Neuronal stem cell (in vitro differentiated cells): ENCODE measurements around the gene TUBA4A. TPM values are rescaled to one million over a fixed set of nuclear protein-coding genes. Genes with fewer than 3 reads are reported as not detected.

ENCODE experiments used
- DNase-seq: peaks from one replicate; pipeline ENCODE4 v3.0.0-alpha.2; 2013; ENCODE audit warnings: low spot score
- H2AFZ ChIP-seq: one replicate; pipeline ENCODE4 v1.6.1; 2013; ENCODE audit warnings: mild to moderate bottlenecking, low read length, inconsistent platforms
- H2AK5ac ChIP-seq: 2 replicates; pipeline ENCODE4 v1.6.1; 2013; ENCODE audit warnings: low read depth, mild to moderate bottlenecking, inconsistent platforms, low read length, moderate library complexity, mixed read lengths
- H2BK120ac ChIP-seq: 2 replicates; pipeline ENCODE4 v1.6.1; 2013; ENCODE audit warnings: low read depth, mild to moderate bottlenecking, inconsistent platforms, low read length, moderate library complexity, mixed read lengths
- H2BK12ac ChIP-seq: one replicate; pipeline ENCODE4 v1.6.1; 2013; ENCODE audit warnings: low read length, inconsistent platforms
- H2BK15ac ChIP-seq: 2 replicates; pipeline ENCODE4 v1.6.1; 2013; ENCODE audit warnings: mild to moderate bottlenecking, low read length, inconsistent platforms, mixed read lengths
- H2BK5ac ChIP-seq: one replicate; pipeline ENCODE4 v1.6.1; 2013; ENCODE audit warnings: inconsistent platforms, mild to moderate bottlenecking, low read length, moderate library complexity
- H3K14ac ChIP-seq: one replicate; pipeline ENCODE4 v1.6.1; 2013; ENCODE audit warnings: low read length, inconsistent platforms
- H3K18ac ChIP-seq: 2 replicates; pipeline ENCODE4 v1.6.1; 2013; ENCODE audit warnings: low read length, inconsistent platforms
- H3K23ac ChIP-seq: 2 replicates; pipeline ENCODE4 v1.6.1; 2013; ENCODE audit warnings: low read depth, mild to moderate bottlenecking, mixed read lengths, low read length, inconsistent platforms; ENCODE audit not compliant: poor library complexity
- H3K27ac ChIP-seq: replicated peaks from 3 replicates; pipeline ENCODE4 v1.5.1; 2013; ENCODE audit warnings: low read length, inconsistent platforms
- H3K27me3 ChIP-seq, 3 experiments: 2 replicates each; pipeline ENCODE4 v1.6.1; 2013; ENCODE audit warnings: low read length in 3 of 3, mild to moderate bottlenecking in 2 of 3, inconsistent platforms in 1 of 3, low read depth in 1 of 3, mixed read lengths in 1 of 3, moderate library complexity in 1 of 3; ENCODE audit not compliant: control insufficient read depth in 3 of 3, insufficient read depth in 3 of 3
- H3K36me3 ChIP-seq, 2 donors: replicated peaks in 1 of 2; 2 replicates each; pipeline ENCODE4 v1.6.1; 2013; ENCODE audit warnings: low read length in 2 of 2; ENCODE audit not compliant: control insufficient read depth in 2 of 2, insufficient read depth in 2 of 2
- H3K4ac ChIP-seq: 2 replicates; pipeline ENCODE4 v1.6.1; 2013; ENCODE audit warnings: inconsistent platforms, mild to moderate bottlenecking, low read length, moderate library complexity
- H3K4me1 ChIP-seq, 2 donors: 1 replicate in 1 of 2; 2 replicates in 1 of 2; pipeline ENCODE4 v1.6.1; 2013; ENCODE audit warnings: low read length in 2 of 2, low read depth in 1 of 2; ENCODE audit not compliant: control insufficient read depth in 2 of 2, insufficient read depth in 1 of 2
- H3K4me2 ChIP-seq: one replicate; pipeline ENCODE4 v1.6.1; 2013; ENCODE audit warnings: mild to moderate bottlenecking, low read length, inconsistent platforms; ENCODE audit not compliant: insufficient read depth, poor library complexity, severe bottlenecking
- H3K4me3 ChIP-seq, 2 donors: 2 replicates each; pipeline ENCODE4 v1.5.1; 2013; ENCODE audit warnings: low read length in 2 of 2, mild to moderate bottlenecking in 2 of 2, inconsistent platforms in 1 of 2, moderate library complexity in 1 of 2
- H3K79me1 ChIP-seq: one replicate; pipeline ENCODE4 v1.6.1; 2013; ENCODE audit warnings: low read depth, mild to moderate bottlenecking, inconsistent platforms, low read length, moderate library complexity
- H3K9ac ChIP-seq: one replicate; pipeline ENCODE4 v1.6.1; 2013; ENCODE audit warnings: mild to moderate bottlenecking, low read depth, low read length, inconsistent platforms; ENCODE audit not compliant: poor library complexity
- H3K9me3 ChIP-seq, 2 donors: replicated peaks in 1 of 2; 2 replicates each; pipeline versions ENCODE3 to v1.6.1; 2013; ENCODE audit warnings: low read length in 2 of 2, mild to moderate bottlenecking in 2 of 2, inconsistent platforms in 1 of 2, low read depth in 1 of 2, mixed read lengths in 1 of 2, moderate library complexity in 1 of 2; ENCODE audit not compliant: control insufficient read depth in 2 of 2, insufficient read depth in 1 of 2
- H4K8ac ChIP-seq: one replicate; pipeline ENCODE4 v1.6.1; 2013; ENCODE audit warnings: low read depth, mild to moderate bottlenecking, inconsistent platforms, low read length, moderate library complexity
- H4K91ac ChIP-seq: one replicate; pipeline ENCODE4 v1.6.1; 2013; ENCODE audit warnings: low read length, low read depth, mild to moderate bottlenecking, inconsistent platforms; ENCODE audit not compliant: poor library complexity
- WGBS, 2 donors: extraction: QIAGEN DNeasy Blood & Tissue Kit; methylation state at CpG; one replicate each; pipeline ENCODE4 v1.1.7; 2013; ENCODE audit warnings: missing lambda C conversion rate in 2 of 2, mixed read lengths in 1 of 2; ENCODE audit not compliant: insufficient read length in 2 of 2, insufficient replicate concordance in 1 of 2; ENCODE audit errors: extremely low coverage in 2 of 2; 5-methylcytosine and 5-hydroxymethylcytosine counted together
- polyA plus RNA-seq, 2 experiments: library from polyadenylated mRNA; stranded (reverse); fragments of 200-250 nt; gene quantifications; one replicate each; pipeline ENCODE4 v1.2.3, GENCODE V29; 2013

Gene TUBA4A
- 0.42 TPM for polyA plus RNA-seq (2013, experiment 1 of 2)
- polyA plus RNA-seq (2013, experiment 2 of 2), result 0.78 TPM

DNA sequence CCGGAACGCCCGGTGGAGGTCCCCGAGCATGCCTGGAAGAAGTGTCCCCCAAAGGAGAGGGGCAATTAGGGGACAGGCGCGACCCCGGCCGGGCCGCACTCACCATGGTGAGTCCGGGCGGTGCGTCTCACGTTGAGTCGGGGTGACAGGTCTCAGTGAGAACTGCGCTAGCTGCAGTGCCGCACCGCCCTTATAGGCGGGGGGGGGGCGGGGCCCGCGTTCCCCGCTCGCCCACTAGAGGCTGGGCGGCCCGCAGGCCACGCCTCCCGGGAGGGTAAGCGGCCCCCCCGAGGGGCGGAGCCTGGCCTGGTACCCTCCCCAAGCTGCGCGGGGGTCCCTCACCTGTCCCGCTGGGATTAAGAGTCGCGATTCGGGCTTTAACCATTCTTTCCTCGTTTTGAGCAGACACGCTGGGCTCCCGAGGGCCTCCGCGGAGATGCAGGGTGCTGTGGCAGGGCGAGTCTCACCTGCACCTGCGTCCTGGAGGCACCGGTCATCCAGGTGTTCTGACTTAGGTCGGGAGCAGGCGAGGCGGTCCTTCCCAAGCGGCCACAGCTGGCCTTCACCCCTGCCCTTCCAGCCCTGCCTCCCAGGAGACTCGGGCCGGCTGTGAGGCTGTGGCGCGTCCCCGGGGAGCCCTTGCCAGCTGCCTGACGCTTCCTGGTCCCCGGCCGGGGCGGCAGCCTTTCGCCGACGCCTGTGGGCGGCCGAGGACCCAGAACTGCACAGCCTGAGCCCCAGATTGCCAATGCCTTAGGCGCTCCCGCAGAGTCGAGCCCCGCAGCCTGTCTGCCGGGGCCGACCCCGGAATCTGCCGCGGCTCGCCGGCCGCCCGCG lies at the start of gene TUBA4A:
Gene TUBA4A, minus strand, starts transcription at position 166 of the 837 bp plus-strand sequence. Its CDS starts 60 bp downstream, at position 106.
- no peak within 1 kb of the TSS for H3K27ac ChIP-seq
- H3K9ac ChIP-seq, result peak within 1 kb of the TSS; percentile 60
- peaks cover 28 to 63% (median 55%) of the 10 kb centered on the region in 3 experiments for H3K27me3 ChIP-seq
- H4K91ac ChIP-seq, result no peak within 1 kb of the TSS
- no CpG with 5 or more reads among the region's 76 CpGs for WGBS, 2 donors
- peak within 1 kb of the TSS; percentile 80 for H3K4me2 ChIP-seq
- peaks cover 2% of the 10 kb centered on the region for H3K79me1 ChIP-seq
- peak within 1 kb of the TSS; percentile 81 for H2BK15ac ChIP-seq
- H2AFZ ChIP-seq, result peak within 1 kb of the TSS; percentile 83
- H3K14ac ChIP-seq, result peak within 1 kb of the TSS; percentile 89
- H3K23ac ChIP-seq, result peak within 1 kb of the TSS; percentile 80
- H2BK5ac ChIP-seq, result no peak within 1 kb of the TSS
- no peak within 1 kb of the TSS for H3K4ac ChIP-seq
- H4K8ac ChIP-seq, result no peak within 1 kb of the TSS
- peak; percentile 39 for DNase-seq
- H3K36me3 ChIP-seq, result no peaks in the 10 kb centered on the region
- no peak within 1 kb of the TSS for H2BK120ac ChIP-seq
- H2BK12ac ChIP-seq, result peak within 1 kb of the TSS; percentile 73
- peak within 1 kb of the TSS; percentile 76 for H3K18ac ChIP-seq
- peaks cover 12 to 18% of the 10 kb centered on the region in 2 donors for H3K4me1 ChIP-seq
- peak within 1 kb of the TSS; percentile 26 to 73 for H3K4me3 ChIP-seq
- H2AK5ac ChIP-seq, result peak within 1 kb of the TSS; percentile 88
- H3K9me3 ChIP-seq, result peaks cover 0 to 2% of the 10 kb centered on the region in 2 donors

DNA sequence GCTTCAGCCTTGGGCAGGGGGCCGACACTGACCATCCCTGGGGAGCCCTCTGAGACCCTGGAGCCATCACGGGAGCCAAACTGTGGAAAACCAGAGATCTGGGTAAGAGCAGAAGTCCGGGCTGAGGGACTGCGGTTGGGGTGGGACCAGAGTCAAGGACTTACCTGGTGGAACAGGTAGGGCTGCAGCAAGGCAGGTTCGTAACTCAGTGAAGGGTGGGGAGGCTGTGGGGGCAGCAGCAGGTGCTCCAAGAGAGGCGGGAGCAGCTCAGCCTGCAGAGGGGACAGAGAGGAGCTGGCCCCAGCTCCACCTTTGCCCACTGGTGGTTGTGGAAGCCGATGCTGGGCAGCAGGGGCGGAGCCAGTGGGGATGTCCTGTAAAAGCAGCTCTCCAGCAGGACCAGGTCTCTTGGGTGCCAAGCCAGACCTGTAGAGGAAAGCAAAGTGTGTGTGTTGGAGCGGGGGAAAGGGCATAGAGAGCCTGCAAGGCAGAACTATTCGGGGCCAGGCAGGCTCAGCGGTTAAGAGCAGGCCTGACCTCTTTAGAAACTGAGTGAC lies 48.8 kb upstream of the TUBA4A start:
- WGBS, 2 donors, result no CpG with 5 or more reads among the region's 11 CpGs
- H2BK5ac ChIP-seq, result no peak overlapping the region
- no peaks in the 10 kb centered on the region for H3K79me1 ChIP-seq
- no peak overlapping the region for H3K27ac ChIP-seq
- H3K9me3 ChIP-seq, result no peaks in the 10 kb centered on the region
- no peak overlapping the region for H2BK120ac ChIP-seq
- no peak overlapping the region for H2AFZ ChIP-seq
- no peak overlapping the region for H4K91ac ChIP-seq
- no peak overlapping the region for H2BK12ac ChIP-seq
- no peak overlapping the region for H4K8ac ChIP-seq
- H3K9ac ChIP-seq, result peak overlapping the region; percentile 26
- H3K4ac ChIP-seq, result no peak overlapping the region
- H3K36me3 ChIP-seq, result no peaks in the 10 kb centered on the region
- H3K27me3 ChIP-seq, result peaks cover 0 to 43% (median 4%) of the 10 kb centered on the region in 3 experiments
- H3K18ac ChIP-seq, result peak overlapping the region; percentile 73
- H2AK5ac ChIP-seq, result no peak overlapping the region
- H3K4me1 ChIP-seq, result peaks cover 24 to 26% of the 10 kb centered on the region in 2 donors
- no peak for DNase-seq
- H3K14ac ChIP-seq, result no peak overlapping the region
- no peak overlapping the region for H2BK15ac ChIP-seq
- no peak overlapping the region for H3K23ac ChIP-seq
- H3K4me2 ChIP-seq, result no peak overlapping the region
- no peak overlapping the region for H3K4me3 ChIP-seq

DNA sequence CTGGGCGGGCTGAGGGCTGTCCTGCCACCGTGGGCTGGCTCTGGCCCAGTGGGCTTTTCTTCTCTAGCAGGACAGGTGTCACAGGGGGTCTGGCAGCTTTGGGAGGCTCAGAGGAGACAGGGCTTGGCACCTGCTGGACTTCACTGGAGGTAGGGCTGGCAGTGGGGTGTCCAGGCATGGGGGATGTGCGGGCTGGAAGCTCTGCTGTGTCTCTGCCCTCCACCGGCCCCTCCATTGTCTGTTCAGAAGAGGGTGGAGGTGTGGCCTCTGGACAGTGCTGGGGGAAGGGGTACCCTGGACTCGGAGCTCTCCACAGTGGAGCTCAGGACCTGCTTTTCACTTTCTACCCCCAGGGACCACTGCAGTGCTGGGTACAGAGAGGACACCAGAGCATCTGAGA lies 46.3 kb upstream of the TUBA4A start:
- Histone ChIP-seq H3K4me3 (peak overlapping the region in 1 of 2 donors; percentile 25), H3K36me3 (no peaks in the 10 kb centered on the region), H3K9ac (peak overlapping the region; percentile 53), H2AFZ (peak overlapping the region; percentile 80), H3K18ac (peak overlapping the region; percentile 82), H3K23ac (no peak overlapping the region), H3K14ac (no peak overlapping the region), H2BK12ac (no peak overlapping the region), H3K4ac (no peak overlapping the region), H2BK120ac (peak overlapping the region; percentile 24), H3K9me3 (no peaks in the 10 kb centered on the region), H3K79me1 (no peaks in the 10 kb centered on the region), H3K27me3 (peaks cover 0 to 36% (median 0%) of the 10 kb centered on the region in 3 experiments), H4K8ac (no peak overlapping the region), H2BK5ac (no peak overlapping the region), H3K4me1 (peaks cover 24 to 28% of the 10 kb centered on the region in 2 donors), H2AK5ac (peak overlapping the region; percentile 58), H3K27ac (no peak overlapping the region), H2BK15ac (peak overlapping the region; percentile 95), H4K91ac (no peak overlapping the region), H3K4me2 (peak overlapping the region; percentile 24)
- WGBS, 2 donors, result no CpG with 5 or more reads among the region's 5 CpGs
- no peak for DNase-seq

DNA sequence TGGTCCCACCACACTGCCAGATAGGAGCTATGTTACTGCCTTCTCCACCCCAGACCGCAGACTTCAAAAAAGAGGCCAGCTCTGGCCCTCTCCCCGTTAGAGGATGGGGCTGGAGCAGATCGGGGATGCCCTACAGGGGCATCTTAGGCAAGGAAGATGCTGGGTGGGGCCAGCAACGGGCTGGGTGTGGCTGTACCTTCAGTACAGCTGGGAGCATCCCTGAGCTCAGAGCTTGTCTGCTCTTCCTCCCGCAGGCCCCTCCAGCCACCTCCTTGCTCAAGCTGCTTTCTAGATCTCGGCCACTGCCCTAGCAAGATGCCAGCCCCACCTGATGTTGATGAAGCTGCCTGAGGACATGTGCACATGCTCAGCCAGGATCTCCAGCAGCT lies 45.6 kb upstream of the TUBA4A start:
- peaks cover 24 to 28% of the 10 kb centered on the region in 2 donors for H3K4me1 ChIP-seq
- H3K36me3 ChIP-seq, result no peaks in the 10 kb centered on the region
- peak overlapping the region; percentile 58 for H2AK5ac ChIP-seq
- H3K79me1 ChIP-seq, result no peaks in the 10 kb centered on the region
- H3K14ac ChIP-seq, result no peak overlapping the region
- H2BK15ac ChIP-seq, result peak overlapping the region; percentile 95
- no CpG with 5 or more reads among the region's 6 CpGs for WGBS, 2 donors
- H2BK120ac ChIP-seq, result peak overlapping the region; percentile 24
- H2BK12ac ChIP-seq, result peak overlapping the region; percentile 87
- no peak overlapping the region for H3K23ac ChIP-seq
- no peak for DNase-seq
- H2BK5ac ChIP-seq, result no peak overlapping the region
- H3K4me2 ChIP-seq, result no peak overlapping the region
- H3K27me3 ChIP-seq, result peaks cover 0 to 33% (median 0%) of the 10 kb centered on the region in 3 experiments
- H3K9ac ChIP-seq, result no peak overlapping the region
- no peak overlapping the region for H3K18ac ChIP-seq
- no peak overlapping the region for H4K91ac ChIP-seq
- no peak overlapping the region for H2AFZ ChIP-seq
- H3K9me3 ChIP-seq, result no peaks in the 10 kb centered on the region
- no peak overlapping the region for H3K4ac ChIP-seq
- no peak overlapping the region for H3K27ac ChIP-seq
- H3K4me3 ChIP-seq, result no peak overlapping the region
- no peak overlapping the region for H4K8ac ChIP-seq
